LHCN-M2 (cell line): ENCODE data around the gene PLCD4. TPM values are rescaled to one million over a fixed set of nuclear protein-coding genes. Genes with fewer than 3 reads are reported as not detected.
A peak's percentile ranks its signal among the peaks of the same experiment; 100 is the strongest.

Experiments used
- DNase-seq: peaks from one replicate; pipeline ENCODE4 v3.0.0-alpha.2; 2012; ENCODE audit warnings: low read depth
- total RNA-seq: library from RNA; depleted of rRNA; stranded (reverse); fragments of >200 nt; gene quantifications from 2 replicates; pipeline ENCODE4 v1.2.3, GENCODE V29; 2014; rRNA removed

The PLCD4 gene
- total RNA-seq, 1 experiment from 2014 or later, result 6.6 TPM

DNA sequence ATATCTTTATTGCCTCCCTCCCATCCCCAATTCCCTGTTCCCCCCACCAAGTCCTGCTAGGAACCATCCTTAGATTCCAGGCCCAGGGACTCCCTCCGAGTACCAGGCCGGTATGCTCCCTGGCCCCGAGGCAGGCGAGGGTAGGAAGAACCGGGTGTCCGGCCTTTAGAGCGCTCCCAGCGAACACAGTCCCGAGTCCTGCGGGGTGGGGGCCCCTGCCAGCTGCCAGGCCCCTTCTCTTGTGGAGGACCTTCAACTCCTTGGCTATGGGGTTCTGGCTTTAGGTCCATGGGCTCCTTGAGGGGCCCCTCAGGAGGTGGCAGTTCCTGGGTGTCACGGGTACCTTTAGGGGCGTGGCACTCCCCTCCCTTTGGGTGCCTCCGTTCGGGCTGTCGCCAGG is 56.2 kb downstream of the PLCD4 start:
- DNase-seq, result no peak

DNA sequence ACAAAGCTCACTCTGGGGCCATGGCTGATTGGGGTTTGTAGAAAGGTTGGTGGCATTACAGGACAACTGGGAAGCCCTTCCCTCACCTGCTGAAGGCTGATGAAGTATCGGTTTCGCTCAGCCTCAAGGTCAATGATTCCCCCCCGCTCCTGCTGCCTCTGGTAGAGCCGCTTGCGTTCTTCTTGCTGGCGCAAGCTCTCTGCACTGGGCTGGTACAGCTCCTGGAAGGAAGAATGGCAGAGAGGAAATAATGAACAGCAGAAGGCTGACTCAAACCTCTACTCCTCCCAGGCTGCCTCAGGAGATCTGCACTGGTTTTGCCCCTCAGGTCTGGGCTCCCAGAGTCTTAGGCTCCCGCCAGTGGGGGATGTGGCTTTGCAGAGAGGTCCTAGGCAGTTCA is 57.0 kb downstream of the PLCD4 start:
- DNase-seq, result no peak

DNA sequence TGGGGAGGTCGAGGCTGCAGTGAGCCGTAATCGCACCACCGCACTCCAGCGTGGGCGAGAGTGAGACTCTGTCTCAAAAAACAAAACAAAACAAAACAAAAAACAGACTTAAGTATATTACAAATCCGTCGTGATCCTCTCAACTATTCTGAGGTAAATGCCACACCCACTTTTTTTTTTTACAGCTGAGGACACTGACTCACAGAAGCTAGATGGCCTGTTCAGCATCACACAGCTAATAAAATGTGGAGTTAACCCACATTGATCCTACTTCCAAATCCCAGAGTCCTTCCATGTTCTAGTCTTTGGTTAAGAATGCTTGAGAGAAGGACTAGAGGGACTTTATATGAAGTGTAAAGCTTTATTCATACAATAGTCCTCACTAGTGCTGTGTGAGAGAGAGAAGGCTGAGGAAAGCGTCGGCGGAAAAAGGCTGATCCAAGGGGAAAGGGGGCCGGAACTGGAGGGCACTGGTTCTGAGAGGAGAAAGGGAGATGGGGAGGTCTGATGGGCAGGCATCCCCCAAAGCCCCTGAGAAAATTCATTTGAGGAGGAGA is 63.5 kb downstream of the PLCD4 start:
- DNase-seq, result peak; percentile 44

DNA sequence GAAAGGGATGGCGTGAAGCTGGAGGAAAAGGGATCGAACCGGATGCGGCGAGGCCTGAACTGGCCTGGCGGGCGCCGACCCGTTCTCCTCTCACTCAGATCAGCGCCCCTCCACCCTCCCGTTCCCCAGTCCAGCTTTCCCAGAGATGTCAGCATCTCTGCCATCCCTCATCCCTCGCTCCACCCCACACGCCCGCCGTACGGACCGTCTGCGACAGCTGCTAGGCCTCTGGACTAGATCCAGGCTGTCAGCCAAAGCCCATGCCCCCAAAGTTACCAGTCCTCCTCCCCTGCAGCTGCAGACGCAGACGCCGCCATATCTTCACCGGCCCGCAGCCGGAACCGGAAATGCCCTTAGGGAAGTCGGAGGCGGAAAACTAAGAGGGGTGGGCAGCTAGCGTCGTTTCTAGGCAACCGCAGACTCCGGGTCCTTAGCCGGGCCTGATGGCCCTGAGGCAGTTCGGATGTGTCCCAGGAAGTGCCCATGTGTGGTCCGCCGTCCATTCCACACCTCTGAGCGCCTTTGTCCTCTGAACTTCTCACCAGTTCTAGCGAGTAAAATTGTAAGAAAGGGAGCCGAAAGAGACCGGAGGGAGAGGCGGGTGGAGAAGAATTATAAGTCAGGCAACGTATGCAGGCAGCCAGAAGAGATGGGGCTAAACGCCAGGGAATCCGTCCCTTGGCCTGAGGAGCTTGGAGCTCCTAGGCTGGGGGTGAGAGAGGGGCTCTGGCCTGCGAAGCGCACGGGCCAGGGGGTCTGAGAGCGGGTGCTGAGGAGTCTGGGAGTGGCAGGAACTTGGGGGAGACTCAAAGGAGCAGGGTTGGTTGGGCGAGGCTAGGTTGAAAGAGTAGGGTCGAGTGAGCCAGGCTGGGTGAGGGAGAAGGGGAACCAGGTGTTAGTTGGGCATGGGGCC is 64.2 kb downstream of the PLCD4 start, which contains the start of the genes RNF25 and STK36:
TSS of gene RNF25 (minus strand) at position 349 of the 913 bp plus-strand sequence. CDS start at position 317, 32 bp downstream.
TSS of gene STK36 (plus strand) at position 433 of the 913 bp plus-strand sequence. CDS start 744 bp downstream, outside the sequence.
- DNase-seq, result peak; percentile 91

DNA sequence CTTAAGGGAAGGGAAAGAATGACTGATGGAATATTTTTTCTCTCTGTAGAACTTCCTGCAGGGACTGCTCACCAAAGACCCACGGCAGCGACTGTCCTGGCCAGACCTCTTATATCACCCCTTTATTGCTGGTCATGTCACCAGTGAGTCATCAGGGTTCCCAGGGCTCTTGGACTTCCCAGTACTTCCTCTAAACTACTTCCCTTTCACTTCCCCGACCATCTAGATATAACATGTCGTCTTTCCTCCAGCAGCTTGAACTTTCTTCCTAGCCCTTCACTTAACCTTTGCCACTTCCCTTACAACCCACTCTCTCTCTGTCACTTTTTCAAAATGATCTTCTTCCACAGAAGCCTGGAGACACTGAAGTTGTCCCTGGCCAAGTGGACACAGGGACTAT is 71.4 kb downstream of the PLCD4 start:
- peak; percentile 26 for DNase-seq

DNA sequence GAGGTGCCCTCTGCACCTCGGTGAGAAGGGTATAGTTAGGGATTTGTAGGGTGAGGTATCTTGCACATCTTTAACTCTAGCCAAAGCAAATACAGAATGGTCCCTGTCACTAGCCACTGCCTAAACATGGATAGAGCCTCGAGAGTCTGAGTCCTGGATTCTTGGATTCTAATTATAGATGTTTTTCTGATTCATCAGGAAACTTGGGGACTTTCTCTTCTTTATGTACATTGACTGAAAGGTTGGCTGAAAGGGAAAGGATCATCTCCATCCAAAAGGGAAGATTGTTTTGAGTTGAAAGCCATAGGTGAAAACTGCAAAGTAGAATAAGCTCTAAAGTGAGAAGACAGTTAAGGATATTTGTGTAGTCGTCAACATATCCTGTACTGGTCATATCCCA is 72.4 kb downstream of the PLCD4 start:
- DNase-seq, result no peak

Other genes with a start within 250 kb of the PLCD4 start
- 0.11 and 0.13 TPM in 2 replicates for gene SLC11A1, start 225.6 kb upstream of the PLCD4 start, total RNA-seq
- gene CTDSP1, start 208.0 kb upstream of the PLCD4 start, total RNA-seq, result 69.7 and 74.1 TPM in 2 replicates
- gene VIL1, start 188.8 kb upstream of the PLCD4 start, total RNA-seq, result not detected in 2 replicates
- 11.1 and 11.9 TPM in 2 replicates for gene USP37, start 39.5 kb upstream of the PLCD4 start, total RNA-seq
- 64.6 and 82.1 TPM in 2 replicates for gene CNOT9, start 39.1 kb upstream of the PLCD4 start, total RNA-seq
- 15.0 and 15.8 TPM in 2 replicates for gene ZNF142, start 51.7 kb downstream of the PLCD4 start, total RNA-seq
- 38.3 and 50.6 TPM in 2 replicates for gene BCS1L, start 51.8 kb downstream of the PLCD4 start, total RNA-seq
- gene RNF25, start 64.1 kb downstream of the PLCD4 start, total RNA-seq, result 38.1 and 40.5 TPM in 2 replicates
- 20.3 and 25.8 TPM in 2 replicates for gene STK36, start 64.2 kb downstream of the PLCD4 start, total RNA-seq
- gene TTLL4, start 102.9 kb downstream of the PLCD4 start, total RNA-seq, result 10.1 and 12.1 TPM in 2 replicates
- gene CYP27A1, start 174.2 kb downstream of the PLCD4 start, total RNA-seq, result 6.1 TPM in 2 replicates
- 0.46 TPM in 1 of 2 replicates, not detected in the other for gene PRKAG3, start 223.9 kb downstream of the PLCD4 start, total RNA-seq